IMR-90 (cell line): ENCODE results near the gene PIEZO1. TPM values are rescaled to one million over a fixed set of nuclear protein-coding genes. Genes with fewer than 3 reads are reported as not detected.

Source experiments
- CTCF ChIP-seq: conservative IDR thresholded peaks from 2 replicates; pipeline ENCODE4 v1.5.1; 2012; ENCODE audit warnings: mild to moderate bottlenecking, low read depth, low read length, improper control_type of control experiment
- MXI1 ChIP-seq: IDR thresholded peaks from 2 replicates; pipeline ENCODE4 v1.6.1; 2012; ENCODE audit warnings: low read depth, mild to moderate bottlenecking, low read length, moderate library complexity, borderline replicate concordance
- SMC3 ChIP-seq: fragments of 150-350 bp; IDR thresholded peaks from 2 replicates; pipeline ENCODE4 v1.6.1; 2016; ENCODE audit warnings: low read depth, mild to moderate bottlenecking, antibody characterized with exemption, low read length, moderate library complexity
- polyA plus RNA-seq, 3 experiments: library from polyadenylated mRNA; depleted of rRNA; stranded (reverse); fragments of >200 nt; gene quantifications; 2 replicates each; pipeline ENCODE4 v1.2.3, GENCODE V29; 2012; ENCODE audit warnings: low replicate concordance in 1 of 3
- total RNA-seq: library from RNA; depleted of rRNA; stranded (reverse); fragments of >200 nt; gene quantifications from 2 replicates; pipeline ENCODE4 v1.2.3, GENCODE V29; 2012

PIEZO1 gene
- total and polyA plus RNA-seq, 2 of the 4 experiments (the other 2 are of a cell fraction) = 36.2 to 372 TPM

GRCh38 chr16:88743693-88744576 lies 41.1 kb downstream of the PIEZO1 start (continued):
- TF ChIP-seq SMC3 = peak; percentile 88
- TF ChIP-seq MXI1 = no peak
- TF ChIP-seq CTCF = peak; percentile 82
